ENCODE measurements around the gene ZNF518A. TPM values are rescaled to one million over a fixed set of nuclear protein-coding genes. Genes with fewer than 3 reads are reported as not detected.

ZNF518A gene
- total and polyA plus RNA-seq, 2 of the 13 experiments (the other 11 are each of a cell fraction or from before 2014, with no cell fraction given) = 21.7 to 37.1 TPM

GRCh38 chr10:96168546-96168945 is 38.4 kb downstream of the ZNF518A start:
- FAIRE-seq = no peak
- Histone ChIP-seq H3K27ac (ENCODE audit: extremely low read length, insufficient read depth, low read length) (no peak overlapping the region), H3K27me3 (ENCODE audit: control insufficient read depth in 1 of 2, insufficient read depth in 2 of 2, low read length in 2 of 2) (no peaks in the 10 kb centered on the region), H3K36me3 (replicated peaks in 1 of 2; ENCODE audit: control insufficient read depth in 1 of 2, insufficient read depth in 2 of 2, low read length in 2 of 2) (no peaks in the 10 kb centered on the region), H4K20me1 (ENCODE audit: insufficient read depth, low read length) (no peaks in the 10 kb centered on the region), H3K9ac (ENCODE audit: insufficient read depth, low read depth, low read length) (no peak overlapping the region), H3K4me2 (ENCODE audit: low read depth, low read length) (no peak overlapping the region), H2AFZ (ENCODE audit: low read length) (no peak overlapping the region), H3K4me3 (replicated peaks in 1 of 3; ENCODE audit: insufficient read depth in 1 of 3, low read depth in 2 of 3, low read length in 3 of 3) (no peak overlapping the region), H3K4me1 (ENCODE audit: insufficient read depth, low read length) (peaks cover 8% of the 10 kb centered on the region; the same call in 1 of the 2 replicates), H3K9me3 (ENCODE audit: low read length) (peaks cover 7% of the 10 kb centered on the region; the same call in 1 of the 2 replicates), H3K79me2 (ENCODE audit: insufficient read depth, low read length) (no peaks in the 10 kb centered on the region)
- 98% methylated on average over 1 of the region's 1 CpG for WGBS (ENCODE audit: low lambda C conversion rate)
- no TSS peak for BruUV-seq (replicated peaks)
- ATAC-seq = no peak
- intact Hi-C loops (cut with micrococcal nuclease; ENCODE audit: unreplicated experiment) (no loop called here), in situ Hi-C loops (cut with HindIII; ENCODE audit: extremely low pct_ligation_motif_present, low pct_unique_long_range_greater_than_20kb) (no loop called here)
- CTCF ChIA-PET (ENCODE audit: low intra/inter-chr PET ratio, low total read pairs) = no interaction called here
- POLR2A ChIA-PET = no interaction called here
- TF ChIP-seq KAT7 (CRISPR knock-in tag; IDR thresholded peaks at IDR 0.05; ENCODE audit: borderline replicate concordance) (no peak), RFX1 (IDR thresholded peaks at IDR 0.05) (no peak), SMC3 (IDR thresholded peaks at IDR 0.05; ENCODE audit: low read length) (no peak), ZNF446 (CRISPR knock-in tag; IDR thresholded peaks at IDR 0.05) (no peak), ZNF18 (CRISPR knock-in tag; IDR thresholded peaks at IDR 0.05; ENCODE audit: insufficient replicate concordance) (no peak)
- DNase-seq (ENCODE audit: low spot score) = no peak

GRCh38 chr10:96170230-96170629 is 40.1 kb downstream of the ZNF518A start:
- H3K79me2 ChIP-seq (ENCODE audit: insufficient read depth, low read length) = no peaks in the 10 kb centered on the region
- no peak overlapping the region for H3K27ac ChIP-seq (ENCODE audit: extremely low read length, insufficient read depth, low read length)
- BruUV-seq (replicated peaks) = no TSS peak
- peaks cover 7% of the 10 kb centered on the region; the same call in 1 of the 2 replicates for H3K9me3 ChIP-seq (ENCODE audit: low read length)
- in situ Hi-C loops (cut with HindIII; ENCODE audit: extremely low pct_ligation_motif_present, low pct_unique_long_range_greater_than_20kb) (no loop called here), intact Hi-C loops (cut with micrococcal nuclease; ENCODE audit: unreplicated experiment) (no loop called here)
- no peak overlapping the region for H3K4me2 ChIP-seq (ENCODE audit: low read depth, low read length)
- no peaks in the 10 kb centered on the region for H3K36me3 ChIP-seq (replicated peaks in 1 of 2; ENCODE audit: control insufficient read depth in 1 of 2, insufficient read depth in 2 of 2, low read length in 2 of 2)
- no peaks in the 10 kb centered on the region for H4K20me1 ChIP-seq (ENCODE audit: insufficient read depth, low read length)
- no peak for FAIRE-seq
- ChIA-PET POLR2A (interaction anchor here (0.9 kb wide), 1 partner anchor 40 kb away, joined by 6 read pairs; the partner anchor contains the start of gene ZNF518A), CTCF (ENCODE audit: low intra/inter-chr PET ratio, low total read pairs) (no interaction called here)
- H3K9ac ChIP-seq (ENCODE audit: insufficient read depth, low read depth, low read length) = no peak overlapping the region
- DNase-seq (ENCODE audit: low spot score) = no peak
- H3K4me3 ChIP-seq (replicated peaks in 1 of 3; ENCODE audit: insufficient read depth in 1 of 3, low read depth in 2 of 3, low read length in 3 of 3) = no peak overlapping the region
- H3K27me3 ChIP-seq (ENCODE audit: control insufficient read depth in 1 of 2, insufficient read depth in 2 of 2, low read length in 2 of 2) = no peaks in the 10 kb centered on the region
- ATAC-seq = peak; percentile 56
- no peak overlapping the region for H2AFZ ChIP-seq (ENCODE audit: low read length)
- H3K4me1 ChIP-seq (ENCODE audit: insufficient read depth, low read length) = peaks cover 8% of the 10 kb centered on the region; the same call in 1 of the 2 replicates
- no peak for TF ChIP-seq PITX1 (CRISPR knock-in tag; IDR thresholded peaks at IDR 0.05)
- TF ChIP-seq ZNF329 (CRISPR knock-in tag; IDR thresholded peaks at IDR 0.05; ENCODE audit: low read depth) = no peak
- TF ChIP-seq PAF1 (CRISPR knock-in tag; IDR thresholded peaks at IDR 0.05) = no peak
- no peak for TF ChIP-seq ZBTB26 (CRISPR knock-in tag; IDR thresholded peaks at IDR 0.05; ENCODE audit: borderline replicate concordance)
- TF ChIP-seq ZFP82 (CRISPR knock-in tag; IDR thresholded peaks at IDR 0.05; ENCODE audit: borderline replicate concordance) = no peak
- TF ChIP-seq CHCHD3 (CRISPR knock-in tag; IDR thresholded peaks at IDR 0.05) = no peak
- TF ChIP-seq GFI1 (CRISPR knock-in tag; IDR thresholded peaks at IDR 0.05; ENCODE audit: borderline replicate concordance) = no peak
- TF ChIP-seq ZNF34 (CRISPR knock-in tag; IDR thresholded peaks at IDR 0.05; ENCODE audit: borderline replicate concordance) = no peak
- no peak for TF ChIP-seq MEIS2 (CRISPR knock-in tag; IDR thresholded peaks at IDR 0.05)
- no peak for TF ChIP-seq ONECUT2 (CRISPR knock-in tag; IDR thresholded peaks at IDR 0.05)
- TF ChIP-seq ZNF562 (CRISPR knock-in tag; IDR thresholded peaks at IDR 0.05; ENCODE audit: borderline replicate concordance) = no peak
